Fibroblast of skin of right quadriceps (primary cell): ENCODE results near the gene PDE4C.
"Not testable (repeated sequence)": the region's sequence is repeated elsewhere in the genome, so short reads cannot be mapped to it uniquely, and the experiment has no call there.

Source experiments
- DNase-seq: peaks from one replicate; pipeline ENCODE4 v3.0.0-alpha.2; 2013

PDE4C gene

GRCh38 chr19:18221815-18222725, 4.2 kb downstream of the PDE4C start:
- DNase-seq: no peak

GRCh38 chr19:18220632-18221275, 5.5 kb downstream of the PDE4C start:
- DNase-seq: no peak

GRCh38 chr19:18219911-18220631, 6.2 kb downstream of the PDE4C start:
- DNase-seq: no peak

GRCh38 chr19:18218600-18218999, 7.6 kb downstream of the PDE4C start:
- no peak for DNase-seq

- no peak for DNase-seq
Observed at GRCh38 chr19:18218159-18218558, 8.1 kb downstream of the PDE4C start.

GRCh38 chr19:18216789-18217188, 9.4 kb downstream of the PDE4C start:
- no peak for DNase-seq

- no peak for DNase-seq
Observed at GRCh38 chr19:18214779-18215433, 11.3 kb downstream of the PDE4C start.

GRCh38 chr19:18211683-18212082, 14.6 kb downstream of the PDE4C start:
- DNase-seq: no peak

- DNase-seq: not testable (repeated sequence)
Observed at GRCh38 chr19:18209912-18210311, 16.3 kb downstream of the PDE4C start.

GRCh38 chr19:18208098-18208951, 17.9 kb downstream of the PDE4C start:
- DNase-seq: peak; percentile 73

- no peak for DNase-seq
Observed at GRCh38 chr19:18206018-18206417, 20.2 kb downstream of the PDE4C start.

GRCh38 chr19:18205200-18205892, 20.9 kb downstream of the PDE4C start:
- DNase-seq: peak; percentile 80

GRCh38 chr19:18204394-18205199, 21.6 kb downstream of the PDE4C start:
- DNase-seq: peak; percentile 52

- DNase-seq: peak; percentile 100
Observed at GRCh38 chr19:18203863-18204393, 22.3 kb downstream of the PDE4C start, which contains the start of gene RAB3A. TSS of gene RAB3A (minus strand) at chr19:18204042. CDS start at chr19:18202740, 1,302 bp downstream.

GRCh38 chr19:18203408-18203862, 22.8 kb downstream of the PDE4C start:
- no peak for DNase-seq

- DNase-seq: no peak
Observed at GRCh38 chr19:18202778-18203407, 23.3 kb downstream of the PDE4C start.

- DNase-seq: no peak
Observed at GRCh38 chr19:18202397-18202777, 23.9 kb downstream of the PDE4C start.

- DNase-seq: no peak
Observed at GRCh38 chr19:18198374-18198773, 27.9 kb downstream of the PDE4C start.

- no peak for DNase-seq
Observed at GRCh38 chr19:18197941-18198340, 28.3 kb downstream of the PDE4C start.
